Glomerular visceral epithelial cell (primary cell): ENCODE results near the gene MMAB.

Experiments
- DNase-seq: peaks from one replicate; pipeline ENCODE4 v3.0.0-alpha.2; 2016; ENCODE audit errors: extremely low spot score

The MMAB gene

GRCh38 chr12:109560867-109561710 lies 12.2 kb downstream of the MMAB start:
- no peak for DNase-seq

GRCh38 chr12:109559601-109560000 lies 13.7 kb downstream of the MMAB start:
- no peak for DNase-seq

- DNase-seq, result no peak
Measured at GRCh38 chr12:109559200-109559505, 14.2 kb downstream of the MMAB start.

- no peak for DNase-seq
Measured at GRCh38 chr12:109558374-109559199, 14.7 kb downstream of the MMAB start.

- no peak for DNase-seq
Measured at GRCh38 chr12:109557805-109558204, 15.5 kb downstream of the MMAB start.

- no peak for DNase-seq
Measured at GRCh38 chr12:109557200-109557599, 16.1 kb downstream of the MMAB start.

GRCh38 chr12:109555431-109556315 lies 17.6 kb downstream of the MMAB start:
- DNase-seq, result no peak

- DNase-seq, result no peak
Measured at GRCh38 chr12:109554761-109555160, 18.5 kb downstream of the MMAB start.

- DNase-seq, result no peak
Measured at GRCh38 chr12:109553906-109554500, 19.3 kb downstream of the MMAB start.

GRCh38 chr12:109553483-109553882 lies 19.8 kb downstream of the MMAB start:
- DNase-seq, result peak; percentile 36

GRCh38 chr12:109552971-109553370 lies 20.3 kb downstream of the MMAB start:
- DNase-seq, result no peak

- DNase-seq, result no peak
Measured at GRCh38 chr12:109551108-109551507, 22.2 kb downstream of the MMAB start.

GRCh38 chr12:109550281-109550680 lies 23.0 kb downstream of the MMAB start:
- no peak for DNase-seq

GRCh38 chr12:109549613-109550270 lies 23.6 kb downstream of the MMAB start:
- DNase-seq, result no peak

GRCh38 chr12:109548258-109548657 lies 25.0 kb downstream of the MMAB start:
- DNase-seq, result no peak

- DNase-seq, result no peak
Measured at GRCh38 chr12:109547286-109547685, 26.0 kb downstream of the MMAB start.

- no peak for DNase-seq
Measured at GRCh38 chr12:109545826-109546225, 27.5 kb downstream of the MMAB start.

- peak; percentile 60 for DNase-seq
Measured at GRCh38 chr12:109544955-109545531, 28.3 kb downstream of the MMAB start.

- DNase-seq, result no peak
Measured at GRCh38 chr12:109542876-109543275, 30.4 kb downstream of the MMAB start.

GRCh38 chr12:109542014-109542413 lies 31.3 kb downstream of the MMAB start:
- DNase-seq, result peak; percentile 17

- DNase-seq, result no peak
Measured at GRCh38 chr12:109541413-109541726, 31.9 kb downstream of the MMAB start.
